ENCODE results near the gene SOX6.

The SOX6 gene

GRCh38 chr11:15981292-15981691, 375.1 kb downstream of the SOX6 start:
- DNase-seq: no peak

- DNase-seq: no peak
Observed at GRCh38 chr11:15977116-15977515, 379.2 kb downstream of the SOX6 start.

GRCh38 chr11:15976433-15977045, 379.8 kb downstream of the SOX6 start:
- DNase-seq: no peak

GRCh38 chr11:15975742-15976141, 380.6 kb downstream of the SOX6 start:
- no peak for DNase-seq

GRCh38 chr11:15972838-15973237, 383.5 kb downstream of the SOX6 start:
- no peak for DNase-seq

GRCh38 chr11:15971215-15971546, 385.2 kb downstream of the SOX6 start:
- no peak for DNase-seq

- no peak for DNase-seq
Observed at GRCh38 chr11:15970506-15971214, 385.7 kb downstream of the SOX6 start.

GRCh38 chr11:15969701-15970329, 386.5 kb downstream of the SOX6 start:
- no peak for DNase-seq

- peak; percentile 46 for DNase-seq
Observed at GRCh38 chr11:15969281-15969680, 387.1 kb downstream of the SOX6 start.

- DNase-seq: no peak
Observed at GRCh38 chr11:15968461-15969130, 387.8 kb downstream of the SOX6 start.

GRCh38 chr11:15967966-15968365, 388.4 kb downstream of the SOX6 start:
- DNase-seq: no peak

- no peak for DNase-seq
Observed at GRCh38 chr11:15967166-15967565, 389.2 kb downstream of the SOX6 start.

GRCh38 chr11:15965562-15966250, 390.6 kb downstream of the SOX6 start:
- no peak for DNase-seq

GRCh38 chr11:15963266-15963665, 393.1 kb downstream of the SOX6 start:
- no peak for DNase-seq

GRCh38 chr11:15958910-15959309, 397.4 kb downstream of the SOX6 start:
- no peak for DNase-seq

GRCh38 chr11:15957234-15957633, 399.1 kb downstream of the SOX6 start:
- no peak for DNase-seq

- no peak for DNase-seq
Observed at GRCh38 chr11:15956302-15956701, 400.0 kb downstream of the SOX6 start.

- no peak for DNase-seq
Observed at GRCh38 chr11:15955595-15955994, 400.8 kb downstream of the SOX6 start.

GRCh38 chr11:15947681-15948648, 408.4 kb downstream of the SOX6 start:
- DNase-seq: no peak

GRCh38 chr11:15945726-15946125, 410.6 kb downstream of the SOX6 start:
- no peak for DNase-seq

- no peak for DNase-seq
Observed at GRCh38 chr11:15944460-15944859, 411.9 kb downstream of the SOX6 start.
